Breast epithelium (tissue), 4 donors: ENCODE measurements around the gene RNF135. TPM values are rescaled to one million over a fixed set of nuclear protein-coding genes. Genes with fewer than 3 reads are reported as not detected.
A peak's percentile ranks its signal among the peaks of the same experiment; 100 is the strongest.
"Not testable (repeated sequence)": the region's sequence is repeated elsewhere in the genome, so short reads cannot be mapped to it uniquely, and the experiment has no call there.

Source experiments
- DNase-seq, 2 donors: peaks; one replicate each; pipeline ENCODE4 v3.0.0-alpha.2; 2019; ENCODE audit warnings: low spot score in 2 of 2
- H3K27ac ChIP-seq, 2 donors: fragments of 200-600 bp; sonication (generic) in 1 of 2; one replicate each; pipeline ENCODE4 v1.5.1; 2016 to 2019; ENCODE audit warnings: mild to moderate bottlenecking in 1 of 2
- H3K27me3 ChIP-seq, 2 donors: fragments of 200-600 bp; sonication (generic) in 1 of 2; one replicate each; pipeline versions ENCODE4 v1.5.1 to v1.6.0; 2017 to 2019; ENCODE audit warnings: control low read depth in 1 of 2, mild to moderate bottlenecking in 1 of 2
- H3K36me3 ChIP-seq: fragments of 200-600 bp; one replicate; pipeline ENCODE4 v1.5.1; 2019
- H3K4me1 ChIP-seq, 2 donors: fragments of 200-600 bp; sonication (generic); one replicate each; pipeline ENCODE4 v1.5.1; 2016 to 2019; ENCODE audit warnings: control low read depth in 1 of 2
- H3K4me3 ChIP-seq, 3 donors: fragments of 200-600 bp; sonication (generic); 1 replicate in 2 of 3; 2 replicates in 1 of 3; pipeline ENCODE4 v1.5.1; 2016 to 2019; ENCODE audit warnings: mild to moderate bottlenecking in 3 of 3, moderate library complexity in 2 of 3
- H3K9me3 ChIP-seq, 2 donors: fragments of 200-600 bp; sonication (generic) in 1 of 2; one replicate each; pipeline ENCODE4 v1.5.1; 2016 to 2019; ENCODE audit warnings: control low read depth in 1 of 2
- POLR2A ChIP-seq: fragments of 450-650 bp; IDR thresholded peaks from one replicate; pipeline ENCODE4 v1.6.1; 2016; ENCODE audit warnings: antibody characterized with exemption, mild to moderate bottlenecking, moderate library complexity
- POLR2AphosphoS5 ChIP-seq, 3 donors: sonication (generic); formaldehyde crosslinking; IDR thresholded peaks; one replicate each; pipeline ENCODE4 v1.6.1; 2017; ENCODE audit warnings: antibody characterized with exemption in 3 of 3
- intact Hi-C: fragments of 100-400 bp; cut with DNase I; formaldehyde crosslinking; loops from one replicate; pipeline ENCODE4 v1.15.1; 2023; ENCODE audit warnings: low total_unique reads
- total RNA-seq, 3 donors: library from RNA; depleted of rRNA; stranded (reverse); fragments of >200 nt; gene quantifications; one replicate each; pipeline ENCODE4 v1.1.0, GENCODE V29; 2016
- TF ChIP-seq, protein P1 (sequence below), 3 donors: fragments of 450-650 bp; IDR thresholded peaks; one replicate each; pipeline ENCODE4 v1.5.1; 2016 to 2017; ENCODE audit warnings: antibody characterized with exemption in 3 of 3, mild to moderate bottlenecking in 3 of 3, moderate library complexity in 3 of 3

The RNF135 gene
- total RNA-seq, 3 donors from 2014 or later, result 29.2 to 50.2 (median 33.1) TPM

DNA sequence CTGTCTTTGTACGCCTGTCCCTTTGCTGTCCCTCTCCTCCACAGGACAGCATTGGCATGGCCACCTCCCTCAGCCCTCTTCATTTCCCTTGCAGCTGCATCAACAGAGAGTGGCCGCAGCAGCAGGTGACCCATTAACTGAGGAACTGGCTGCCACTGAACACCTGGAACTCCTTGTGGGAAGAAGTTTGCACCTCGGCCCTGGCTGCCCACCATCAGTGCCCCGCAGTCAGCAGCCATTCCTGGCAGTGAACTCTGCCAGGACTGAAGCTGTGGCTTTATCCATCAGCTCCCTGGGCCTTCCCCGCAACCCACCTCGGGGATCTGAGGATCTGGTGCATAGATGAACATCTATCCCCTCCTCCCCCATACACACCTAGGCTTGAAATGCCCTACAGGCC lies 13.1 kb upstream of the RNF135 start:
- H3K4me3 ChIP-seq, result no peak overlapping the region
- DNase-seq, result peak in 1 of 2 donors; percentile 43
- intact Hi-C loops, result no loop called here
- no peaks in the 10 kb centered on the region for H3K4me1 ChIP-seq
- H3K27ac ChIP-seq, result no peak overlapping the region
- TF ChIP-seq, protein P1, sequence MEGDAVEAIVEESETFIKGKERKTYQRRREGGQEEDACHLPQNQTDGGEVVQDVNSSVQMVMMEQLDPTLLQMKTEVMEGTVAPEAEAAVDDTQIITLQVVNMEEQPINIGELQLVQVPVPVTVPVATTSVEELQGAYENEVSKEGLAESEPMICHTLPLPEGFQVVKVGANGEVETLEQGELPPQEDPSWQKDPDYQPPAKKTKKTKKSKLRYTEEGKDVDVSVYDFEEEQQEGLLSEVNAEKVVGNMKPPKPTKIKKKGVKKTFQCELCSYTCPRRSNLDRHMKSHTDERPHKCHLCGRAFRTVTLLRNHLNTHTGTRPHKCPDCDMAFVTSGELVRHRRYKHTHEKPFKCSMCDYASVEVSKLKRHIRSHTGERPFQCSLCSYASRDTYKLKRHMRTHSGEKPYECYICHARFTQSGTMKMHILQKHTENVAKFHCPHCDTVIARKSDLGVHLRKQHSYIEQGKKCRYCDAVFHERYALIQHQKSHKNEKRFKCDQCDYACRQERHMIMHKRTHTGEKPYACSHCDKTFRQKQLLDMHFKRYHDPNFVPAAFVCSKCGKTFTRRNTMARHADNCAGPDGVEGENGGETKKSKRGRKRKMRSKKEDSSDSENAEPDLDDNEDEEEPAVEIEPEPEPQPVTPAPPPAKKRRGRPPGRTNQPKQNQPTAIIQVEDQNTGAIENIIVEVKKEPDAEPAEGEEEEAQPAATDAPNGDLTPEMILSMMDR (IDR thresholded peaks at IDR 0.05), result no peak
- TF ChIP-seq POLR2AphosphoS5 (IDR thresholded peaks at IDR 0.05), result no peak
- TF ChIP-seq POLR2A, result no peak
- no peaks in the 10 kb centered on the region for H3K36me3 ChIP-seq
- H3K9me3 ChIP-seq, result no peaks in the 10 kb centered on the region
- H3K27me3 ChIP-seq, result no peaks in the 10 kb centered on the region

DNA sequence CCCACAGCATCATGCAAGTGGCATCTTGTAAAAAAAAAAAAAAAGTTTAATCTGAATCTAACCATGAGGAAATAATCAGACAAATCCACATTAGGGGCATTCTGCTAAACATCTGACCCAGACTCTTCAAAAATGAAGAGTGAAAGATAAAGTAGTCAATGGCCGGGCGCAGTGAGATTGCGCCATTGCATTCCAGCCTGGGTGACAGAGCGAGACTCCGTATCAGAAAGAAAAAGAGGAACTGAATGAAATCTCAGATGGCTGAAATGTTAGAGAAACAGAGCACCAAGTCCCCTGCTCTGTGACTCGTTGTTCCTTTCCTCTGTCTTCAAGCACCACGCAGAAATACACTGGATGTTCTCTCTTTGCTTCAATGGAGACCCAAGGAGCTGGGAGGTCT lies 12.7 kb upstream of the RNF135 start:
- DNase-seq, result no peak
- H3K4me3 ChIP-seq, result no peak overlapping the region
- H3K36me3 ChIP-seq, result no peaks in the 10 kb centered on the region
- H3K27ac ChIP-seq, result no peak overlapping the region
- H3K27me3 ChIP-seq, result no peaks in the 10 kb centered on the region
- TF ChIP-seq POLR2AphosphoS5 (IDR thresholded peaks at IDR 0.05), result no peak
- no peak for TF ChIP-seq POLR2A
- TF ChIP-seq, protein P1 (IDR thresholded peaks at IDR 0.05), result no peak
- no peaks in the 10 kb centered on the region for H3K9me3 ChIP-seq
- no peaks in the 10 kb centered on the region for H3K4me1 ChIP-seq
- intact Hi-C loops, result no loop called here

GRCh38 chr17:30961209-30962188 lies 9.3 kb upstream of the RNF135 start:
- no peak overlapping the region for H3K27ac ChIP-seq
- DNase-seq, result no peak

DNA sequence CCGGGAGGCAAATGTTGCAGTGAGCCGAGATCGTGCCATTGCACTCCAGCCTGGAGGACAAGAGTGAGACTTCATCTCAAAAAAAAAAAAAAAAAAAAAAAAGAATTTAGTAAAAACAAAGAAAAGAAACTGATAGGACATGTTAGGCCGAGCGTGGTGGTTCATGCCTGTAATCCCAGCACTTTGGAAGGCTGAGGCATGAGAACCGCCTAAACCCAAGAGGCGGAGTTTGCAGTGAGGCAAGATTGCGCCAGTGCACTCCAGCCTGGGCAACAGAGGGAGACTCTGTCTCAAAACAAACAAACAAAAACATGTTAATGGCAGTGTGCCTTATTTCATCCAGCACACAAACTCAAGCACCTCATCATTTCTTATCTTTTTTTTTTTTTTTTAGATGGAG lies 6.5 kb upstream of the RNF135 start:
- intact Hi-C loops, H3K36me3 ChIP-seq, H3K9me3 ChIP-seq, H3K27me3 ChIP-seq, H3K4me1 ChIP-seq, H3K4me3 ChIP-seq, H3K27ac ChIP-seq: not testable (repeated sequence)
- DNase-seq, result peak in 1 of 2 donors; percentile 5

More at GRCh38 chr17:30961209-30962188, 9.3 kb upstream of the RNF135 start:
- Histone ChIP-seq H3K27me3 (no peaks in the 10 kb centered on the region), H3K9me3 (no peaks in the 10 kb centered on the region), H3K4me3 (no peak overlapping the region), H3K4me1 (no peaks in the 10 kb centered on the region), H3K36me3 (no peaks in the 10 kb centered on the region)
- intact Hi-C loops, result no loop called here
- TF ChIP-seq, protein P1 (IDR thresholded peaks at IDR 0.05), result no peak
- TF ChIP-seq POLR2AphosphoS5 (IDR thresholded peaks at IDR 0.05) (no peak), POLR2A (no peak)

GRCh38 chr17:30964876-30965275 lies 6.0 kb upstream of the RNF135 start:
- TF ChIP-seq POLR2AphosphoS5 (IDR thresholded peaks at IDR 0.05) (no peak), POLR2A (no peak)
- TF ChIP-seq, protein P1 (IDR thresholded peaks at IDR 0.05), result no peak
- Histone ChIP-seq H3K4me1 (no peaks in the 10 kb centered on the region), H3K27ac (no peak overlapping the region), H3K4me3 (no peak overlapping the region), H3K9me3 (no peaks in the 10 kb centered on the region), H3K36me3 (no peaks in the 10 kb centered on the region), H3K27me3 (no peaks in the 10 kb centered on the region)
- intact Hi-C loops, result no loop called here
- DNase-seq, result no peak
